K562 (cell line): ENCODE measurements around the gene ANKRD11. TPM values are rescaled to one million over a fixed set of nuclear protein-coding genes. Genes with fewer than 3 reads are reported as not detected.

Experiments
- FOSL1 ChIP-seq: fragments of 200-800 bp; sonication (Bioruptor generic); conservative IDR thresholded peaks from 2 replicates; pipeline ENCODE4 v1.6.1; 2016; ENCODE audit warnings: missing genetic modification characterization, missing compliant biosample characterization
- HMGN3 ChIP-seq: IDR thresholded peaks from 2 replicates; pipeline ENCODE4 v1.6.1; 2011; ENCODE audit warnings: borderline replicate concordance, low read depth, mild to moderate bottlenecking, mixed read lengths, low read length; ENCODE audit not compliant: insufficient read length; ENCODE audit errors: extremely low read depth
- MAFK ChIP-seq: IDR thresholded peaks from 2 replicates; pipeline ENCODE4 v1.6.1; 2011; ENCODE audit warnings: low read length, improper control_type of control experiment
- PCBP1 ChIP-seq: fragments of 200-400 bp; formaldehyde crosslinking; IDR thresholded peaks from 2 replicates; pipeline ENCODE4 v1.6.1; 2018; ENCODE audit warnings: mild to moderate bottlenecking, low read depth, low read length; ENCODE audit not compliant: poor library complexity, severe bottlenecking
- PRMT5 ChIP-seq: sonication (generic); formaldehyde crosslinking; IDR thresholded peaks from 2 replicates; pipeline ENCODE4 v1.5.0; 2020; ENCODE audit warnings: missing genetic modification reagents
- ZNF263 ChIP-seq: sonication (generic); formaldehyde crosslinking; IDR thresholded peaks from 2 replicates; pipeline ENCODE4 v1.8.0; 2022; ENCODE audit warnings: mild to moderate bottlenecking, missing genetic modification reagents, borderline replicate concordance
- polyA plus RNA-seq, 8 experiments: library from polyadenylated mRNA; depleted of rRNA in 4 of 8; stranded (reverse) in 5 of 8; unstranded in 3 of 8; fragments of >200 nt; fragmentation: Nextera tagmentation in 2 of 8; fragmentation: Illumina TruSeq in 1 of 8; extraction: Ambion mirVana in 2 of 8; extraction: Trizol in 1 of 8; gene quantifications; 2 replicates each; pipeline versions ENCODE4 v1.2.1 to v1.2.3, GENCODE V29; 2011 to 2014; ENCODE audit warnings: inconsistent platforms in 1 of 8, missing spikeins in 1 of 8
- total RNA-seq, 7 experiments: library from RNA; depleted of rRNA in 6 of 7; stranded (reverse); fragments of >200 nt in 6 of 7; fragmentation: Illumina TruSeq in 2 of 7; extraction: Trizol in 2 of 7; gene quantifications; 2 replicates each; pipeline versions ENCODE4 v1.2.1 to v1.2.3, GENCODE V29; 2011 to 2021; ENCODE audit warnings: low replicate concordance in 1 of 7
- TF ChIP-seq, protein P1 (sequence below): sonication (generic); formaldehyde crosslinking; IDR thresholded peaks from 2 replicates; pipeline ENCODE4 v1.9.0; 2022; ENCODE audit warnings: mild to moderate bottlenecking, missing genetic modification reagents
- TF ChIP-seq, protein P2 (sequence below): sonication (generic); formaldehyde crosslinking; IDR thresholded peaks from 2 replicates; pipeline ENCODE4 v1.8.0; 2022; ENCODE audit warnings: missing genetic modification reagents, mild to moderate bottlenecking, moderate library complexity, borderline replicate concordance
- TF ChIP-seq, protein P3 (sequence below), 3 experiments: IDR thresholded peaks in 2 of 3; conservative IDR thresholded peaks in 1 of 3; 2 replicates each; pipeline ENCODE4 v1.5.1; 2011 to 2012; ENCODE audit warnings: low read length in 3 of 3, mild to moderate bottlenecking in 3 of 3, control low read depth in 2 of 3, improper control_type of control experiment in 1 of 3, inconsistent platforms in 1 of 3, low read depth in 1 of 3, mixed read lengths in 1 of 3, moderate library complexity in 1 of 3; ENCODE audit not compliant: insufficient read depth in 2 of 3

Gene ANKRD11
- total and polyA plus RNA-seq, 9 of the 15 experiments (the other 6 are each of a cell fraction or from before 2014, with no cell fraction given) = 4.7 to 126 (median 31.7) TPM

DNA sequence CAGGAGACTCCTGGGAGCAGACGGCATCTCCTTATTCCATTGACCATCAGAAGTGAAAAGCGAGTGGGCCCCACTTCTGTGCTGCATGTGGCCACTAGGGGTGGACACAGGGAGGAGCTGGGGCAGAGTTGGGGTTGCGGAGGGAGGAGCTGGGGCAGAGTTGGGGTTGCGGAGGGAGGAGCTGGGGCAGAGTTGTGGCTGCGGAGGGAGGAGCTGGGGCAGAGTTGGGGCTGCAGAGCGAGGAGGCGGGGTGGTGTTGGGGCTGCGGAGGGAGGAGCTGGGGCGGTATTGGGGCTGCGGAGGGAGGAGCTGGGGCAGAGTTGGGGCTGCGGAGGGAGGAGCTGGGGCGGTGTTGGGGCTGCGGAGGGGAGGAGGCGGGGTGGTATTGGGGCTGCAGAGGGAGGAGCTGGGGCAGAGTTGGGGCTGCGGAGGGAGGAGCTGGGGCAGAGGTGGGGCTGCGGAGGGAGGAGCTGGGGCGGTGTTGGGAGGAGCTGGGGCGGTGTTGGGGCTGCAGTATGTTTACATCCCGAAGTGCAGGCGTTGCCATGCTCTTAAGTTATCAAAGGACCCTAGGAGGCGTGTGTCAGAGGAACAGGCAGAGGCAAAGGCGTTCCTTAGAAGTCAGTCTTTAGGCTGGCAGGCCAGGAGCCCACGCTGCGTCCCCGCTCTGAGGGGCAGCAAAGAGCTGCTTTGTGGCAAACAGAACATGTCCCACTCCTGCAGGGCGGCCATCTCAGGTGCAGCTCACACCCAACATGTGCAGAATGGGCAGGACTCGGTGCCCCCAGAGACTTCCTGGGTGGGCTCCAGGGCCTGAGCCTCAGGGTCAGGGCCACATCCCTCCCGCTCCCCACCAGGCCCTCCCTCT is 196.9 kb downstream of the ANKRD11 start (continued):
- no peak for TF ChIP-seq PRMT5 (CRISPR knock-in tag)
- TF ChIP-seq FOSL1 = no peak
- TF ChIP-seq, protein P1, sequence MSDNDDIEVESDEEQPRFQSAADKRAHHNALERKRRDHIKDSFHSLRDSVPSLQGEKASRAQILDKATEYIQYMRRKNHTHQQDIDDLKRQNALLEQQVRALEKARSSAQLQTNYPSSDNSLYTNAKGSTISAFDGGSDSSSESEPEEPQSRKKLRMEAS (CRISPR knock-in tag) = peak; percentile 61
- peak; percentile 50 for TF ChIP-seq PCBP1
- TF ChIP-seq, protein P2, sequence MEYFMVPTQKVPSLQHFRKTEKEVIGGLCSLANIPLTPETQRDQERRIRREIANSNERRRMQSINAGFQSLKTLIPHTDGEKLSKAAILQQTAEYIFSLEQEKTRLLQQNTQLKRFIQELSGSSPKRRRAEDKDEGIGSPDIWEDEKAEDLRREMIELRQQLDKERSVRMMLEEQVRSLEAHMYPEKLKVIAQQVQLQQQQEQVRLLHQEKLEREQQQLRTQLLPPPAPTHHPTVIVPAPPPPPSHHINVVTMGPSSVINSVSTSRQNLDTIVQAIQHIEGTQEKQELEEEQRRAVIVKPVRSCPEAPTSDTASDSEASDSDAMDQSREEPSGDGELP (CRISPR knock-in tag) = peak; percentile 11; the same call in 1 of the 2 replicates
- TF ChIP-seq MAFK = no peak
- peak; percentile 21 for TF ChIP-seq HMGN3
- TF ChIP-seq, protein P3, sequence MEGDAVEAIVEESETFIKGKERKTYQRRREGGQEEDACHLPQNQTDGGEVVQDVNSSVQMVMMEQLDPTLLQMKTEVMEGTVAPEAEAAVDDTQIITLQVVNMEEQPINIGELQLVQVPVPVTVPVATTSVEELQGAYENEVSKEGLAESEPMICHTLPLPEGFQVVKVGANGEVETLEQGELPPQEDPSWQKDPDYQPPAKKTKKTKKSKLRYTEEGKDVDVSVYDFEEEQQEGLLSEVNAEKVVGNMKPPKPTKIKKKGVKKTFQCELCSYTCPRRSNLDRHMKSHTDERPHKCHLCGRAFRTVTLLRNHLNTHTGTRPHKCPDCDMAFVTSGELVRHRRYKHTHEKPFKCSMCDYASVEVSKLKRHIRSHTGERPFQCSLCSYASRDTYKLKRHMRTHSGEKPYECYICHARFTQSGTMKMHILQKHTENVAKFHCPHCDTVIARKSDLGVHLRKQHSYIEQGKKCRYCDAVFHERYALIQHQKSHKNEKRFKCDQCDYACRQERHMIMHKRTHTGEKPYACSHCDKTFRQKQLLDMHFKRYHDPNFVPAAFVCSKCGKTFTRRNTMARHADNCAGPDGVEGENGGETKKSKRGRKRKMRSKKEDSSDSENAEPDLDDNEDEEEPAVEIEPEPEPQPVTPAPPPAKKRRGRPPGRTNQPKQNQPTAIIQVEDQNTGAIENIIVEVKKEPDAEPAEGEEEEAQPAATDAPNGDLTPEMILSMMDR (IDR thresholded peaks at IDR 0.05 in 2 of 3, conservative IDR thresholded peaks at IDR 0.05 in 1 of 3; ENCODE audit: insufficient read depth in 2 of 3, low read depth in 1 of 3, low read length in 3 of 3) = peak in 2 of 3 experiments; percentile 30 to 35; a peak in 4 of 6 replicates
- TF ChIP-seq ZNF263 = peak; percentile 86
